HCT116 (cell line): ENCODE data around the gene SPDYE1. TPM values are rescaled to one million over a fixed set of nuclear protein-coding genes. Genes with fewer than 3 reads are reported as not detected.
A peak's percentile ranks its signal among the peaks of the same experiment; 100 is the strongest.

Experiments used
- ATAC-seq: fragments of 200-7000 bp; cut with Tn5 transposase; 2 replicates; pipeline ENCODE4 v1.9.1; 2020; ENCODE audit warnings: mild to moderate bottlenecking, moderate library complexity
- BruUV-seq: library from RNA; stranded (reverse); fragments of 400-500 nt; replicated peaks from 2 replicates; lab custom pipeline; 2021; lab: Mats Ljungman, UMichigan
- CTCF ChIA-PET: fragments of 300-600 bp; sonication (Branson Sonifier 250); formaldehyde crosslinking; loops from one replicate; lab custom pipeline; 2021; ENCODE audit warnings: antibody characterized with exemption; lab: Charles Lee
- POLR2A ChIA-PET: fragments of 300-600, 350-600 bp; sonication (Branson Sonifier 250); formaldehyde crosslinking; loops from one replicate; lab custom pipeline; 2021; ENCODE audit warnings: antibody characterized with exemption; lab: Charles Lee
- RAD21 ChIA-PET, 2 experiments: fragments of 300-600 bp; sonication (Branson Sonifier 250); formaldehyde crosslinking; loops; one replicate each; lab custom pipeline; 2023; ENCODE audit warnings: low total read pairs in 2 of 2; ENCODE audit not compliant: uncharacterized antibody in 2 of 2, unreplicated experiment in 2 of 2, low non-redundant PET in 1 of 2; lab: Charles Lee
- DNase-seq: peaks from one replicate; pipeline ENCODE4 v3.0.0-alpha.2; 2010; ENCODE audit warnings: low read depth, low spot score
- H2AFZ ChIP-seq: fragments of 200-600 bp; shearing (Covaris generic), sonication (generic); 2 replicates; pipeline ENCODE4 v1.6.1; 2017; ENCODE audit warnings: low read depth, mixed run types, mixed read lengths, antibody characterized with exemption, low read length; ENCODE audit not compliant: poor library complexity, severe bottlenecking
- H3K27ac ChIP-seq: 2 replicates; pipeline ENCODE4 v1.5.1; 2012; ENCODE audit warnings: low read depth, low read length
- H3K27me3 ChIP-seq: fragments of 200-600 bp; sonication (generic); 2 replicates; pipeline ENCODE4 v1.6.1; 2016; ENCODE audit warnings: mixed run types, low read length, mixed read lengths; ENCODE audit not compliant: insufficient read depth
- H3K36me3 ChIP-seq, 2 experiments: fragments of 200-500 bp in 1 of 2; fragments of 200-600 bp in 1 of 2; sonication (Bioruptor generic) in 1 of 2; sonication (generic) in 1 of 2; 2 replicates each; pipeline versions ENCODE4 v1.5.1 to v1.6.1; 2014 to 2016; ENCODE audit warnings: low read length in 2 of 2, inconsistent platforms in 1 of 2, mixed read lengths in 1 of 2, mixed run types in 1 of 2; ENCODE audit not compliant: insufficient read depth in 2 of 2, control insufficient read depth in 1 of 2
- H3K4me1 ChIP-seq, 2 experiments: fragments of 200-600 bp in 1 of 2; sonication (generic) in 1 of 2; 2 replicates each; pipeline versions ENCODE4 v1.5.1 to v1.6.1; 2012 to 2017; ENCODE audit warnings: low read length in 2 of 2, inconsistent platforms in 1 of 2, mild to moderate bottlenecking in 1 of 2, mixed read lengths in 1 of 2, mixed run types in 1 of 2, moderate library complexity in 1 of 2; ENCODE audit not compliant: insufficient read depth in 2 of 2, control insufficient read depth in 1 of 2
- H3K4me2 ChIP-seq: fragments of 200-600 bp; sonication (generic); 2 replicates; pipeline ENCODE4 v1.6.1; 2017; ENCODE audit warnings: mixed run types, low read length, mixed read lengths
- H3K4me3 ChIP-seq, 2 experiments: fragments of 200-600 bp in 1 of 2; sonication (generic) in 1 of 2; replicated peaks in 1 of 2; 2 replicates each; pipeline ENCODE4 v1.5.1; 2011 to 2016; ENCODE audit warnings: low read length in 2 of 2, control low read depth in 1 of 2, low read depth in 1 of 2, mild to moderate bottlenecking in 1 of 2, mixed read lengths in 1 of 2, mixed run types in 1 of 2
- H3K79me2 ChIP-seq: fragments of 200-600 bp; sonication (generic); 2 replicates; pipeline ENCODE4 v1.6.1; 2017; ENCODE audit warnings: mild to moderate bottlenecking, mixed run types, low read length, moderate library complexity, mixed read lengths; ENCODE audit not compliant: insufficient read depth
- H3K9ac ChIP-seq: fragments of 200-600 bp; sonication (generic); 2 replicates; pipeline ENCODE4 v1.6.1; 2016; ENCODE audit warnings: low read length, mixed read lengths
- H3K9me2 ChIP-seq: fragments of 200-600 bp; sonication (generic), shearing (Covaris generic); 2 replicates; pipeline ENCODE4 v1.6.1; 2017; ENCODE audit warnings: mixed run types, mild to moderate bottlenecking, moderate library complexity; ENCODE audit not compliant: insufficient read depth
- H3K9me3 ChIP-seq, 2 experiments: fragments of 200-500 bp in 1 of 2; fragments of 200-600 bp in 1 of 2; sonication (Bioruptor generic) in 1 of 2; sonication (generic) in 1 of 2; 2 replicates each; pipeline ENCODE4 v1.6.1; 2014 to 2017; ENCODE audit warnings: low read length in 2 of 2, mixed read lengths in 2 of 2, inconsistent platforms in 1 of 2, low read depth in 1 of 2, mild to moderate bottlenecking in 1 of 2, mixed run types in 1 of 2, moderate library complexity in 1 of 2; ENCODE audit not compliant: control insufficient read depth in 1 of 2, insufficient read depth in 1 of 2
- H4K20me1 ChIP-seq: fragments of 200-600 bp; sonication (generic), shearing (Covaris generic); 2 replicates; pipeline ENCODE4 v1.6.1; 2017; ENCODE audit warnings: mixed run types, mild to moderate bottlenecking, moderate library complexity; ENCODE audit not compliant: insufficient read depth
- CBX3 ChIP-seq: IDR thresholded peaks from 2 replicates; pipeline ENCODE4 v1.6.1; 2012; ENCODE audit warnings: low read depth
- CEBPB ChIP-seq: IDR thresholded peaks from 2 replicates; pipeline ENCODE4 v1.6.1; 2012; ENCODE audit warnings: low read depth
- EGR1 ChIP-seq: IDR thresholded peaks from 2 replicates; pipeline ENCODE4 v1.6.1; 2012; ENCODE audit warnings: low read depth
- ELF1 ChIP-seq: IDR thresholded peaks from 2 replicates; pipeline ENCODE4 v1.6.1; 2012; ENCODE audit warnings: low read depth, borderline replicate concordance
- EZH2 ChIP-seq: fragments of 200-600 bp; sonication (generic); IDR thresholded peaks from 2 replicates; pipeline ENCODE4 v1.6.1; 2017; ENCODE audit warnings: antibody characterized with exemption, mixed run types
- EZH2phosphoT487 ChIP-seq: fragments of 200-600 bp; IDR thresholded peaks from 2 replicates; pipeline ENCODE4 v1.6.1; 2018; ENCODE audit warnings: antibody characterized with exemption, borderline replicate concordance
- JUND ChIP-seq: IDR thresholded peaks from 2 replicates; pipeline ENCODE4 v1.6.1; 2012
- POLR2A ChIP-seq: IDR thresholded peaks from 2 replicates; pipeline ENCODE4 v1.7.0; 2011; ENCODE audit warnings: borderline replicate concordance; ENCODE audit not compliant: insufficient read depth, insufficient read length; ENCODE audit errors: extremely low read depth
- POLR2AphosphoS5 ChIP-seq: IDR thresholded peaks from 2 replicates; pipeline ENCODE4 v1.6.1; 2011; ENCODE audit warnings: mild to moderate bottlenecking, low read depth, low read length, moderate library complexity
- SIN3A ChIP-seq: IDR thresholded peaks from 2 replicates; pipeline ENCODE4 v1.6.1; 2012; ENCODE audit warnings: low read depth
- SRF ChIP-seq: IDR thresholded peaks from 2 replicates; pipeline ENCODE4 v1.6.1; 2012; ENCODE audit warnings: low read depth
- TCF7L2 ChIP-seq: IDR thresholded peaks from 2 replicates; pipeline ENCODE4 v1.7.0; 2011; ENCODE audit warnings: borderline replicate concordance, inconsistent platforms; ENCODE audit not compliant: insufficient read depth, insufficient read length; ENCODE audit errors: extremely low read depth
- YY1 ChIP-seq: IDR thresholded peaks from 2 replicates; pipeline ENCODE4 v1.6.1; 2011; ENCODE audit warnings: low read length, low read depth, moderate library complexity, mild to moderate bottlenecking; ENCODE audit not compliant: insufficient replicate concordance; ENCODE audit errors: extremely low read depth
- ZFX ChIP-seq: fragments of 450-650 bp; IDR thresholded peaks from 2 replicates; pipeline ENCODE4 v1.6.1; 2017
- ZNF274 ChIP-seq: fragments of 200-500 bp; sonication (Bioruptor generic); IDR thresholded peaks from 2 replicates; pipeline ENCODE4 v1.6.1; 2014; ENCODE audit warnings: mild to moderate bottlenecking, low read depth, low read length, inconsistent platforms
- intact Hi-C: fragments of 100-400 bp; cut with micrococcal nuclease; formaldehyde crosslinking; loops from 2 replicates; pipeline ENCODE4 v1.10.0; 2022
- total RNA-seq: library from RNA; stranded (reverse); gene quantifications from one replicate; pipeline ENCODE4 v1.2.1, GENCODE V29; 2021; ENCODE audit not compliant: unreplicated experiment
- TF ChIP-seq, protein P1 (sequence below): IDR thresholded peaks from 2 replicates; pipeline ENCODE4 v1.6.1; 2011; ENCODE audit warnings: mild to moderate bottlenecking, low read length, moderate library complexity; ENCODE audit not compliant: insufficient replicate concordance; ENCODE audit errors: extremely low read depth
- TF ChIP-seq, protein P2 (sequence below), 3 experiments: fragments of 200-600 bp in 1 of 3; sonication (generic) in 1 of 3; IDR thresholded peaks in 2 of 3; conservative IDR thresholded peaks in 1 of 3; 2 replicates each; pipeline ENCODE4 v1.5.1; 2012 to 2017; ENCODE audit warnings: low read depth in 2 of 3, low read length in 2 of 3, antibody characterized with exemption in 1 of 3, borderline replicate concordance in 1 of 3, control low read depth in 1 of 3, mild to moderate bottlenecking in 1 of 3, mixed read lengths in 1 of 3, mixed run types in 1 of 3, moderate library complexity in 1 of 3; ENCODE audit not compliant: insufficient read depth in 1 of 3
- TF ChIP-seq, protein P3 (sequence below): IDR thresholded peaks from 2 replicates; pipeline ENCODE4 v1.6.1; 2012; ENCODE audit warnings: low read depth

SPDYE1 gene
- total RNA-seq, 1 experiment from 2014 or later, result not detected

DNA sequence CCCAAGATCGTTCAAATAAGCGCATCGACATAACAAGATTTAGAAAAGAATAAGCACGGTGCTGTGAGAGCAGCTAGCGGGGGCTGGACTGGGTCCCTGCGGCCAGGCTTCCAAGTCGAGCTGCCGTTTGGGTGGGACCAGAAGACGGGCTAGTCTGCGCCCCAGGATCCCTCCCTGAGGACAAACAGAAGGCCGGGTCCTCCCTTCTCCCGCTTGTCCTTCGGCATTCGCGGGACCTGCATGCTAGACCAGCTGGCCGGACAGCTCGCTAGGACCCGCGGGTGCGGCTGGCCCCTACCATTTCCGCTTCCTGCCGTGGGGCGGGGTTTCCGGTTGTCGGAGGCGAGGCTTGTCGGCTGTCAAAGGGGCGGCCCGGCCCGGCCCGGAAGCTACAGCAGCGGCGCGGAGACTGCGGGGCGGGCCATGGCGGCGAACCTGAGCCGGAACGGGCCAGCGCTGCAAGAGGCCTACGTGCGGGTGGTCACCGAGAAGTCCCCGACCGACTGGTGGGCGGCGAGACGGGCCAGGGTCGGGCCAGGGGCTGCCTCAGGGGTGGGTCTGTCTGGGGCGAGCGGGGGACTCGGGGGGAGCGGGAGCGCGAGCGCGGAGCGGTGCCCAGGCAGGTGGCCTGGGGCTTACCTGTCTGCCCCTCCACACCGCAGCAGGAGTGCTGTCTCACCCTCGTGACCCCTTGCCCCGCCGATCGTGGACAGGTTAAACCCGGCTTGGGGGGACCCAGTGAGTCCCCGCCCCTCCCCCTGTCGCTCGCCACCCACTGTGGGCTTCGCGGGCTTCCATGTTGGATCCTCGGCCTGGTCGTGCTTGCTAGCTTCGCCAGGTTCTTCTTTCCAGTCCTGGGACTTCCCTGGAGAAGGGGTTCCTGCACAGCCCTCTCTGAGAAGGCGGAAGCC lies 46.9 kb downstream of the SPDYE1 start, which contains the start of gene DBNL:
DBNL (plus strand) TSS at position 388 of the 911 bp plus-strand sequence; CDS start at position 424, 36 bp downstream.
- Histone ChIP-seq H4K20me1 (no peaks in the 10 kb centered on the region), H3K4me1 (peaks cover 4 to 18% of the 10 kb centered on the region in 2 experiments; a peak in 2 of 4 replicates), H3K9ac (peak within 1 kb of the TSS; percentile 84), H2AFZ (no peak within 1 kb of the TSS), H3K36me3 (peaks cover 0 to 3% of the 10 kb centered on the region in 2 experiments; a peak in 1 of 4 replicates), H3K27ac (peak within 1 kb of the TSS; percentile 80), H3K4me2 (peak within 1 kb of the TSS; percentile 91), H3K79me2 (peaks cover 46% of the 10 kb centered on the region), H3K4me3 (peak within 1 kb of the TSS; percentile 90 to 97), H3K9me2 (no peaks in the 10 kb centered on the region), H3K9me3 (no peaks in the 10 kb centered on the region), H3K27me3 (no peaks in the 10 kb centered on the region)
- BruUV-seq, result no TSS peak
- DNase-seq (peak; percentile 59), ATAC-seq (peak; percentile 94)
- CTCF ChIA-PET, result interaction anchor here (1.0 kb wide), 1 partner anchor 24 kb away, joined by 5 read pairs; no protein-coding TSS in a partner anchor
- RAD21 ChIA-PET, result interaction anchor here in 1 of 2 experiments (1.3 kb wide), 1 partner anchor 25 kb away, joined by 4 read pairs; no protein-coding TSS in a partner anchor
- intact Hi-C loops, result loop anchor here (1.0 kb wide), 1 partner anchor 25 kb away; no protein-coding TSS in a partner anchor
- POLR2A ChIA-PET, result interaction anchor here (0.8 kb wide), 1 partner anchor 37 kb away, joined by 3 read pairs; no protein-coding TSS in a partner anchor
- TF ChIP-seq, protein P1, sequence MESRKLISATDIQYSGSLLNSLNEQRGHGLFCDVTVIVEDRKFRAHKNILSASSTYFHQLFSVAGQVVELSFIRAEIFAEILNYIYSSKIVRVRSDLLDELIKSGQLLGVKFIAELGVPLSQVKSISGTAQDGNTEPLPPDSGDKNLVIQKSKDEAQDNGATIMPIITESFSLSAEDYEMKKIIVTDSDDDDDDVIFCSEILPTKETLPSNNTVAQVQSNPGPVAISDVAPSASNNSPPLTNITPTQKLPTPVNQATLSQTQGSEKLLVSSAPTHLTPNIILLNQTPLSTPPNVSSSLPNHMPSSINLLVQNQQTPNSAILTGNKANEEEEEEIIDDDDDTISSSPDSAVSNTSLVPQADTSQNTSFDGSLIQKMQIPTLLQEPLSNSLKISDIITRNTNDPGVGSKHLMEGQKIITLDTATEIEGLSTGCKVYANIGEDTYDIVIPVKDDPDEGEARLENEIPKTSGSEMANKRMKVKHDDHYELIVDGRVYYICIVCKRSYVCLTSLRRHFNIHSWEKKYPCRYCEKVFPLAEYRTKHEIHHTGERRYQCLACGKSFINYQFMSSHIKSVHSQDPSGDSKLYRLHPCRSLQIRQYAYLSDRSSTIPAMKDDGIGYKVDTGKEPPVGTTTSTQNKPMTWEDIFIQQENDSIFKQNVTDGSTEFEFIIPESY, result no peak
- no peak for TF ChIP-seq EGR1
- peak; percentile 60 for TF ChIP-seq YY1
- no peak for TF ChIP-seq EZH2
- TF ChIP-seq ELF1, result no peak; the same call in 1 of the 2 replicates
- no peak for TF ChIP-seq EZH2phosphoT487
- peak; percentile 95 for TF ChIP-seq POLR2AphosphoS5
- peak; percentile 90 for TF ChIP-seq TCF7L2
- TF ChIP-seq SIN3A, result peak; percentile 97
- no peak for TF ChIP-seq SRF
- TF ChIP-seq, protein P2, sequence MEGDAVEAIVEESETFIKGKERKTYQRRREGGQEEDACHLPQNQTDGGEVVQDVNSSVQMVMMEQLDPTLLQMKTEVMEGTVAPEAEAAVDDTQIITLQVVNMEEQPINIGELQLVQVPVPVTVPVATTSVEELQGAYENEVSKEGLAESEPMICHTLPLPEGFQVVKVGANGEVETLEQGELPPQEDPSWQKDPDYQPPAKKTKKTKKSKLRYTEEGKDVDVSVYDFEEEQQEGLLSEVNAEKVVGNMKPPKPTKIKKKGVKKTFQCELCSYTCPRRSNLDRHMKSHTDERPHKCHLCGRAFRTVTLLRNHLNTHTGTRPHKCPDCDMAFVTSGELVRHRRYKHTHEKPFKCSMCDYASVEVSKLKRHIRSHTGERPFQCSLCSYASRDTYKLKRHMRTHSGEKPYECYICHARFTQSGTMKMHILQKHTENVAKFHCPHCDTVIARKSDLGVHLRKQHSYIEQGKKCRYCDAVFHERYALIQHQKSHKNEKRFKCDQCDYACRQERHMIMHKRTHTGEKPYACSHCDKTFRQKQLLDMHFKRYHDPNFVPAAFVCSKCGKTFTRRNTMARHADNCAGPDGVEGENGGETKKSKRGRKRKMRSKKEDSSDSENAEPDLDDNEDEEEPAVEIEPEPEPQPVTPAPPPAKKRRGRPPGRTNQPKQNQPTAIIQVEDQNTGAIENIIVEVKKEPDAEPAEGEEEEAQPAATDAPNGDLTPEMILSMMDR (IDR thresholded peaks at IDR 0.05 in 2 of 3, conservative IDR thresholded peaks at IDR 0.05 in 1 of 3; ENCODE audit: borderline replicate concordance in 1 of 3, insufficient read depth in 1 of 3, low read depth in 2 of 3, low read length in 2 of 3), result no peak
- TF ChIP-seq ZNF274, result no peak
- no peak for TF ChIP-seq CEBPB
- TF ChIP-seq JUND, result no peak
- no peak; the same call in 1 of the 2 replicates for TF ChIP-seq CBX3
- TF ChIP-seq, protein P3, sequence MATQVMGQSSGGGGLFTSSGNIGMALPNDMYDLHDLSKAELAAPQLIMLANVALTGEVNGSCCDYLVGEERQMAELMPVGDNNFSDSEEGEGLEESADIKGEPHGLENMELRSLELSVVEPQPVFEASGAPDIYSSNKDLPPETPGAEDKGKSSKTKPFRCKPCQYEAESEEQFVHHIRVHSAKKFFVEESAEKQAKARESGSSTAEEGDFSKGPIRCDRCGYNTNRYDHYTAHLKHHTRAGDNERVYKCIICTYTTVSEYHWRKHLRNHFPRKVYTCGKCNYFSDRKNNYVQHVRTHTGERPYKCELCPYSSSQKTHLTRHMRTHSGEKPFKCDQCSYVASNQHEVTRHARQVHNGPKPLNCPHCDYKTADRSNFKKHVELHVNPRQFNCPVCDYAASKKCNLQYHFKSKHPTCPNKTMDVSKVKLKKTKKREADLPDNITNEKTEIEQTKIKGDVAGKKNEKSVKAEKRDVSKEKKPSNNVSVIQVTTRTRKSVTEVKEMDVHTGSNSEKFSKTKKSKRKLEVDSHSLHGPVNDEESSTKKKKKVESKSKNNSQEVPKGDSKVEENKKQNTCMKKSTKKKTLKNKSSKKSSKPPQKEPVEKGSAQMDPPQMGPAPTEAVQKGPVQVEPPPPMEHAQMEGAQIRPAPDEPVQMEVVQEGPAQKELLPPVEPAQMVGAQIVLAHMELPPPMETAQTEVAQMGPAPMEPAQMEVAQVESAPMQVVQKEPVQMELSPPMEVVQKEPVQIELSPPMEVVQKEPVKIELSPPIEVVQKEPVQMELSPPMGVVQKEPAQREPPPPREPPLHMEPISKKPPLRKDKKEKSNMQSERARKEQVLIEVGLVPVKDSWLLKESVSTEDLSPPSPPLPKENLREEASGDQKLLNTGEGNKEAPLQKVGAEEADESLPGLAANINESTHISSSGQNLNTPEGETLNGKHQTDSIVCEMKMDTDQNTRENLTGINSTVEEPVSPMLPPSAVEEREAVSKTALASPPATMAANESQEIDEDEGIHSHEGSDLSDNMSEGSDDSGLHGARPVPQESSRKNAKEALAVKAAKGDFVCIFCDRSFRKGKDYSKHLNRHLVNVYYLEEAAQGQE, result no peak
- TF ChIP-seq POLR2A, result peak; percentile 95
- peak; percentile 81 for TF ChIP-seq ZFX
